ENCODE results near the gene GRIK2.

DNA sequence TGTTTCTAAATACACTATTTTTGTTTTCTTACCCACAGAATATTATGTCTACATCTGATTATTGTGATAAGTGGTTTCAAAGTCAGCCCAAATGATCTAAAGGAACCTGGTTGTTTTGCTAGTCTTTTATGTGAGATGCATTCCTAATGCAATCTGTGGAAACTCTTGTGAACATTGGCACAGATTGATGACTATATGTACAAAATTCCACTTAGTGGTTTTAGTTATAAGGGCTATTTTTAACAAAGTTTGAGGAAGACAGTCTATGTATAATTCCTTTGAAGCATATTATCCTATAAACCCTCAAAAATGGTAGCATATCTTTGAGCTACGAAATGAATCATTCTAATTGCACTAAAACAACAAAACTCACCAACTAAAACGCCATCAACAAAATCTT, 140.9 kb downstream of the GRIK2 start:
- TF ChIP-seq, protein P1, sequence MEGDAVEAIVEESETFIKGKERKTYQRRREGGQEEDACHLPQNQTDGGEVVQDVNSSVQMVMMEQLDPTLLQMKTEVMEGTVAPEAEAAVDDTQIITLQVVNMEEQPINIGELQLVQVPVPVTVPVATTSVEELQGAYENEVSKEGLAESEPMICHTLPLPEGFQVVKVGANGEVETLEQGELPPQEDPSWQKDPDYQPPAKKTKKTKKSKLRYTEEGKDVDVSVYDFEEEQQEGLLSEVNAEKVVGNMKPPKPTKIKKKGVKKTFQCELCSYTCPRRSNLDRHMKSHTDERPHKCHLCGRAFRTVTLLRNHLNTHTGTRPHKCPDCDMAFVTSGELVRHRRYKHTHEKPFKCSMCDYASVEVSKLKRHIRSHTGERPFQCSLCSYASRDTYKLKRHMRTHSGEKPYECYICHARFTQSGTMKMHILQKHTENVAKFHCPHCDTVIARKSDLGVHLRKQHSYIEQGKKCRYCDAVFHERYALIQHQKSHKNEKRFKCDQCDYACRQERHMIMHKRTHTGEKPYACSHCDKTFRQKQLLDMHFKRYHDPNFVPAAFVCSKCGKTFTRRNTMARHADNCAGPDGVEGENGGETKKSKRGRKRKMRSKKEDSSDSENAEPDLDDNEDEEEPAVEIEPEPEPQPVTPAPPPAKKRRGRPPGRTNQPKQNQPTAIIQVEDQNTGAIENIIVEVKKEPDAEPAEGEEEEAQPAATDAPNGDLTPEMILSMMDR (conservative IDR thresholded peaks at IDR 0.05), result no peak
- TF ChIP-seq EZH2 (IDR thresholded peaks at IDR 0.05; ENCODE audit: low read depth), result no peak

Data from PC-9 (cell line).